ENCODE results near the gene PARD3B.

GRCh38 chr2:204738721-204739120 lies 193.4 kb downstream of the PARD3B start:
- TF ChIP-seq CTCF (conservative IDR thresholded peaks at IDR 0.05; ENCODE audit: low read depth, low read length): no peak
- TF ChIP-seq EZH2 (IDR thresholded peaks at IDR 0.05; ENCODE audit: borderline replicate concordance, low read depth, low read length, poor library complexity, severe bottlenecking): no peak

Data from A673 (cell line).